K562 (cell line): ENCODE measurements around the gene DNMT1. TPM values are rescaled to one million over a fixed set of nuclear protein-coding genes. Genes with fewer than 3 reads are reported as not detected.
A peak's percentile ranks its signal among the peaks of the same experiment; 100 is the strongest.

Experiments
- ATF1 ChIP-seq, 2 experiments: fragments of 450-650 bp in 1 of 2; IDR thresholded peaks; 2 replicates each; pipeline ENCODE4 v1.6.1; 2016; ENCODE audit warnings: missing compliant biosample characterization in 1 of 2, missing genetic modification characterization in 1 of 2
- CTCF ChIP-seq, 3 experiments: IDR thresholded peaks in 2 of 3; conservative IDR thresholded peaks in 1 of 3; 2 replicates each; pipeline ENCODE4 v1.5.1; 2011 to 2012; ENCODE audit warnings: low read length in 3 of 3, mild to moderate bottlenecking in 3 of 3, control low read depth in 2 of 3, improper control_type of control experiment in 1 of 3, inconsistent platforms in 1 of 3, low read depth in 1 of 3, mixed read lengths in 1 of 3, moderate library complexity in 1 of 3; ENCODE audit not compliant: insufficient read depth in 2 of 3
- DEAF1 ChIP-seq: fragments of 450-650 bp; formaldehyde crosslinking; IDR thresholded peaks from 2 replicates; pipeline ENCODE4 v1.4.0; 2020; ENCODE audit warnings: mild to moderate bottlenecking, moderate library complexity
- EWSR1 ChIP-seq: fragments of 450-650 bp; IDR thresholded peaks from 2 replicates; pipeline ENCODE4 v1.6.1; 2018; ENCODE audit warnings: borderline replicate concordance, mild to moderate bottlenecking, low read depth, moderate library complexity; ENCODE audit not compliant: partially characterized antibody
- HINFP ChIP-seq: fragments of 450-650 bp; conservative IDR thresholded peaks from 2 replicates; pipeline ENCODE4 v1.6.1; 2016; ENCODE audit warnings: missing genetic modification characterization, low read depth, mild to moderate bottlenecking, control low read depth, missing compliant biosample characterization
- L3MBTL2 ChIP-seq: fragments of 450-650 bp; IDR thresholded peaks from 2 replicates; pipeline ENCODE4 v1.6.1; 2016; ENCODE audit warnings: mild to moderate bottlenecking, moderate library complexity
- MAX ChIP-seq: sonication (generic); formaldehyde crosslinking; IDR thresholded peaks from 2 replicates; pipeline ENCODE4 v1.9.0; 2022; ENCODE audit warnings: mild to moderate bottlenecking, missing genetic modification reagents
- MAZ ChIP-seq, 2 experiments: fragments of 450-650 bp in 1 of 2; sonication (generic) in 1 of 2; formaldehyde crosslinking; IDR thresholded peaks in 1 of 2; conservative IDR thresholded peaks in 1 of 2; 2 replicates each; pipeline versions ENCODE4 v1.4.0 to v1.5.0; 2020; ENCODE audit warnings: mild to moderate bottlenecking in 1 of 2, missing genetic modification reagents in 1 of 2
- MNT ChIP-seq, 2 experiments: fragments of 450-650 bp; conservative IDR thresholded peaks; 2 replicates each; pipeline ENCODE4 v1.6.1; 2017; ENCODE audit warnings: mild to moderate bottlenecking in 2 of 2, moderate library complexity in 2 of 2
- NFRKB ChIP-seq: fragments of 450-650 bp; IDR thresholded peaks from 2 replicates; pipeline ENCODE4 v1.6.1; 2016; ENCODE audit warnings: low read depth
- PKNOX1 ChIP-seq: fragments of 450-650 bp; IDR thresholded peaks from 2 replicates; pipeline ENCODE4 v1.6.1; 2016
- RAD21 ChIP-seq, 2 experiments: fragments of 250-450 bp in 1 of 2; fragments of 450-650 bp in 1 of 2; sonication (Bioruptor Pico) in 1 of 2; formaldehyde crosslinking in 1 of 2; IDR thresholded peaks in 1 of 2; conservative IDR thresholded peaks in 1 of 2; 2 replicates each; pipeline versions ENCODE4 v1.4.0 to v1.8.0; 2020 to 2022; ENCODE audit warnings: mild to moderate bottlenecking in 2 of 2, moderate library complexity in 1 of 2
- RBM17 ChIP-seq: fragments of 200-400 bp; formaldehyde crosslinking; IDR thresholded peaks from 2 replicates; pipeline ENCODE4 v1.6.1; 2017; ENCODE audit warnings: low read depth, mild to moderate bottlenecking, low read length, borderline replicate concordance
- TAL1 ChIP-seq: fragments of 450-650 bp; IDR thresholded peaks from 2 replicates; pipeline ENCODE4 v1.6.1; 2016; ENCODE audit warnings: mild to moderate bottlenecking
- YY1 ChIP-seq, 3 experiments: IDR thresholded peaks; 2 replicates each; pipeline ENCODE4 v1.6.1; 2011; ENCODE audit warnings: low read length in 2 of 3, mild to moderate bottlenecking in 2 of 3, moderate library complexity in 2 of 3, borderline replicate concordance in 1 of 3, control low read depth in 1 of 3, low read depth in 1 of 3; ENCODE audit not compliant: insufficient read depth in 3 of 3, insufficient replicate concordance in 2 of 3, control insufficient read depth in 1 of 3, insufficient read length in 1 of 3; ENCODE audit errors: extremely low read depth in 1 of 3
- ZKSCAN8 ChIP-seq: fragments of 200-800 bp; sonication (Bioruptor generic); IDR thresholded peaks from 2 replicates; pipeline ENCODE4 v1.6.1; 2016; ENCODE audit warnings: missing genetic modification characterization, missing compliant biosample characterization
- ZNF384 ChIP-seq: IDR thresholded peaks from 2 replicates; pipeline ENCODE4 v1.6.1; 2012; ENCODE audit warnings: low read depth, low read length, improper control_type of control experiment
- ZNF431 ChIP-seq: sonication (generic); formaldehyde crosslinking; IDR thresholded peaks from 2 replicates; pipeline ENCODE4 v1.8.0; 2022; ENCODE audit warnings: mild to moderate bottlenecking, missing genetic modification reagents
- polyA plus RNA-seq, 8 experiments: library from polyadenylated mRNA; depleted of rRNA in 4 of 8; stranded (reverse) in 5 of 8; unstranded in 3 of 8; fragments of >200 nt; fragmentation: Nextera tagmentation in 2 of 8; fragmentation: Illumina TruSeq in 1 of 8; extraction: Ambion mirVana in 2 of 8; extraction: Trizol in 1 of 8; gene quantifications; 2 replicates each; pipeline versions ENCODE4 v1.2.1 to v1.2.3, GENCODE V29; 2011 to 2014; ENCODE audit warnings: inconsistent platforms in 1 of 8, missing spikeins in 1 of 8
- total RNA-seq, 7 experiments: library from RNA; depleted of rRNA in 6 of 7; stranded (reverse); fragments of >200 nt in 6 of 7; fragmentation: Illumina TruSeq in 2 of 7; extraction: Trizol in 2 of 7; gene quantifications; 2 replicates each; pipeline versions ENCODE4 v1.2.1 to v1.2.3, GENCODE V29; 2011 to 2021; ENCODE audit warnings: low replicate concordance in 1 of 7

The DNMT1 gene
- total and polyA plus RNA-seq, 9 of the 15 experiments (the other 6 are each of a cell fraction or from before 2014, with no cell fraction given), result 80.1 to 271 (median 121) TPM

- TF ChIP-seq CTCF (IDR thresholded peaks at IDR 0.05 in 2 of 3, conservative IDR thresholded peaks at IDR 0.05 in 1 of 3; ENCODE audit: insufficient read depth in 2 of 3, low read depth in 1 of 3, low read length in 3 of 3) (peak; percentile 61 to 73 (median 70)), ATF1 (CRISPR knock-in tag; IDR thresholded peaks at IDR 0.05) (no peak), ATF1 (tag; IDR thresholded peaks at IDR 0.05) (0 out of 2 replicates have a peak, but pooled peaks have one; percentile 9), EWSR1 (no peak), YY1 (IDR thresholded peaks at IDR 0.05; ENCODE audit: borderline replicate concordance in 1 of 3, control insufficient read depth in 1 of 3, extremely low read depth in 1 of 3, insufficient read depth in 3 of 3, insufficient read length in 1 of 3, insufficient replicate concordance in 2 of 3, low read depth in 1 of 3, low read length in 2 of 3) (peak in 1 of 3 experiments; percentile 42), ZNF431 (CRISPR knock-in tag) (no peak), MAZ (CRISPR knock-in tag; conservative IDR thresholded peaks at IDR 0.05 in 1 of 2, IDR thresholded peaks at IDR 0.05 in 1 of 2) (0 out of 4 replicates have a peak, but pooled peaks of 1 of the 2 experiments have one; percentile 36), RAD21 (CRISPR knock-in tag; conservative IDR thresholded peaks at IDR 0.05 in 1 of 2, IDR thresholded peaks at IDR 0.05 in 1 of 2) (peak; percentile 43 to 68), ZKSCAN8 (CRISPR knock-in tag) (no peak), MNT (conservative IDR thresholded peaks at IDR 0.05) (no peak), MAX (0 out of 2 replicates have a peak, but pooled peaks have one; percentile 4), L3MBTL2 (no peak), PKNOX1 (peak; percentile 35; the same call in 1 of the 2 replicates), RBM17 (no peak), DEAF1 (CRISPR knock-in tag) (peak; percentile 49; the same call in 1 of the 2 replicates), HINFP (tag) (no peak), ZNF384 (no peak), TAL1 (no peak), NFRKB (no peak)
Observed at GRCh38 chr19:10228920-10229319, 34.2 kb upstream of the DNMT1 start (continued).
